Measurements from ENCODE around the gene TPX2. TPM values are rescaled to one million over a fixed set of nuclear protein-coding genes. Genes with fewer than 3 reads are reported as not detected.
A peak's percentile ranks its signal among the peaks of the same experiment; 100 is the strongest.

TPX2 gene
- total RNA-seq, 1 donor from 2014 or later, result 278 TPM

- Histone ChIP-seq H3K79me2 (ENCODE audit: low read depth) (peaks cover 78% of the 10 kb centered on the region), H3K9me3 (ENCODE audit: low read depth) (no peaks in the 10 kb centered on the region), H3K27ac (no peak overlapping the region), H3K36me3 (no peaks in the 10 kb centered on the region), H3K27me3 (no peaks in the 10 kb centered on the region), H3K4me1 (peaks cover 41% of the 10 kb centered on the region), H3K4me2 (peak overlapping the region; percentile 75), H3K4me3 (peak overlapping the region; percentile 68), H3K9ac (no peak overlapping the region), H4K20me1 (ENCODE audit: low read depth) (peaks cover 15% of the 10 kb centered on the region), H2AFZ (replicated peaks) (no peak overlapping the region), H3F3A (ENCODE audit: low read depth) (peaks cover 23% of the 10 kb centered on the region)
- Mint-ChIP-seq H3K9me3 (no peaks in the 10 kb centered on the region), H3K27me3 (ENCODE audit: insufficient read depth, low read depth) (peaks cover 3% of the 10 kb centered on the region), H3K36me3 (peaks cover 33% of the 10 kb centered on the region), H3K4me3 (peak overlapping the region; percentile 93), H3K27ac (peak overlapping the region; percentile 21), H3K4me1 (peaks cover 49% of the 10 kb centered on the region)
- peak; percentile 53 for DNase-seq (ENCODE audit: low spot score)
- TF ChIP-seq, protein P1, sequence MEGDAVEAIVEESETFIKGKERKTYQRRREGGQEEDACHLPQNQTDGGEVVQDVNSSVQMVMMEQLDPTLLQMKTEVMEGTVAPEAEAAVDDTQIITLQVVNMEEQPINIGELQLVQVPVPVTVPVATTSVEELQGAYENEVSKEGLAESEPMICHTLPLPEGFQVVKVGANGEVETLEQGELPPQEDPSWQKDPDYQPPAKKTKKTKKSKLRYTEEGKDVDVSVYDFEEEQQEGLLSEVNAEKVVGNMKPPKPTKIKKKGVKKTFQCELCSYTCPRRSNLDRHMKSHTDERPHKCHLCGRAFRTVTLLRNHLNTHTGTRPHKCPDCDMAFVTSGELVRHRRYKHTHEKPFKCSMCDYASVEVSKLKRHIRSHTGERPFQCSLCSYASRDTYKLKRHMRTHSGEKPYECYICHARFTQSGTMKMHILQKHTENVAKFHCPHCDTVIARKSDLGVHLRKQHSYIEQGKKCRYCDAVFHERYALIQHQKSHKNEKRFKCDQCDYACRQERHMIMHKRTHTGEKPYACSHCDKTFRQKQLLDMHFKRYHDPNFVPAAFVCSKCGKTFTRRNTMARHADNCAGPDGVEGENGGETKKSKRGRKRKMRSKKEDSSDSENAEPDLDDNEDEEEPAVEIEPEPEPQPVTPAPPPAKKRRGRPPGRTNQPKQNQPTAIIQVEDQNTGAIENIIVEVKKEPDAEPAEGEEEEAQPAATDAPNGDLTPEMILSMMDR (IDR thresholded peaks at IDR 0.05), result no peak
- TF ChIP-seq EZH2phosphoT487 (IDR thresholded peaks at IDR 0.05) (no peak), EZH2 (IDR thresholded peaks at IDR 0.05) (no peak)
Measured at GRCh38 chr20:31719644-31720485, 19.2 kb upstream of the TPX2 start.

- Histone ChIP-seq H3F3A (ENCODE audit: low read depth) (peaks cover 23% of the 10 kb centered on the region), H4K20me1 (ENCODE audit: low read depth) (peaks cover 15% of the 10 kb centered on the region), H3K27me3 (no peaks in the 10 kb centered on the region), H3K36me3 (no peaks in the 10 kb centered on the region), H3K9ac (no peak overlapping the region), H2AFZ (replicated peaks) (no peak overlapping the region), H3K9me3 (ENCODE audit: low read depth) (no peaks in the 10 kb centered on the region), H3K4me1 (peaks cover 41% of the 10 kb centered on the region), H3K79me2 (ENCODE audit: low read depth) (peaks cover 70% of the 10 kb centered on the region), H3K4me3 (peak overlapping the region; percentile 68), H3K4me2 (peak overlapping the region; percentile 75), H3K27ac (no peak overlapping the region)
- peaks cover 29% of the 10 kb centered on the region for H3K36me3 Mint-ChIP-seq
- H3K27ac Mint-ChIP-seq, result no peak overlapping the region
- DNase-seq (ENCODE audit: low spot score), result no peak
- H3K4me1 Mint-ChIP-seq, result peaks cover 50% of the 10 kb centered on the region
- peaks cover 3% of the 10 kb centered on the region for H3K27me3 Mint-ChIP-seq (ENCODE audit: insufficient read depth, low read depth)
- H3K4me3 Mint-ChIP-seq, result peak overlapping the region; percentile 93
- H3K9me3 Mint-ChIP-seq, result no peaks in the 10 kb centered on the region
- TF ChIP-seq, protein P1 (IDR thresholded peaks at IDR 0.05), result no peak
- no peak for TF ChIP-seq EZH2 (IDR thresholded peaks at IDR 0.05)
- TF ChIP-seq EZH2phosphoT487 (IDR thresholded peaks at IDR 0.05), result no peak
Measured at GRCh38 chr20:31720486-31721407, 18.3 kb upstream of the TPX2 start.

GRCh38 chr20:31721408-31722256, 17.5 kb upstream of the TPX2 start:
- Histone ChIP-seq H3F3A (ENCODE audit: low read depth) (peaks cover 23% of the 10 kb centered on the region), H3K27me3 (no peaks in the 10 kb centered on the region), H3K4me1 (peaks cover 40% of the 10 kb centered on the region), H3K79me2 (ENCODE audit: low read depth) (peaks cover 61% of the 10 kb centered on the region), H2AFZ (replicated peaks) (no peak overlapping the region), H3K4me3 (peak overlapping the region; percentile 68), H3K9me3 (ENCODE audit: low read depth) (no peaks in the 10 kb centered on the region), H3K36me3 (no peaks in the 10 kb centered on the region), H3K27ac (peak overlapping the region; percentile 85), H3K9ac (no peak overlapping the region), H4K20me1 (ENCODE audit: low read depth) (peaks cover 15% of the 10 kb centered on the region), H3K4me2 (peak overlapping the region; percentile 75)
- H3K36me3 Mint-ChIP-seq, result peaks cover 23% of the 10 kb centered on the region
- H3K4me1 Mint-ChIP-seq, result peaks cover 51% of the 10 kb centered on the region
- DNase-seq (ENCODE audit: low spot score), result no peak
- peak overlapping the region; percentile 91 for H3K27ac Mint-ChIP-seq
- H3K4me3 Mint-ChIP-seq, result peak overlapping the region; percentile 93
- H3K27me3 Mint-ChIP-seq (ENCODE audit: insufficient read depth, low read depth), result peaks cover 3% of the 10 kb centered on the region
- TF ChIP-seq EZH2 (IDR thresholded peaks at IDR 0.05), result no peak
- no peak for TF ChIP-seq EZH2phosphoT487 (IDR thresholded peaks at IDR 0.05)
- TF ChIP-seq, protein P1 (IDR thresholded peaks at IDR 0.05), result no peak
- H3K9me3 Mint-ChIP-seq, result no peaks in the 10 kb centered on the region
